ENCODE results near the gene ATXN1.

Gene ATXN1

GRCh38 chr6:16305246-16305725 lies 456.0 kb downstream of the ATXN1 start:
- no peak for DNase-seq (ENCODE audit: low spot score)

GRCh38 chr6:16302721-16303552 lies 458.3 kb downstream of the ATXN1 start:
- no peak for DNase-seq (ENCODE audit: low spot score)

GRCh38 chr6:16301511-16301910 lies 459.7 kb downstream of the ATXN1 start:
- no peak for DNase-seq (ENCODE audit: low spot score)

GRCh38 chr6:16299861-16300260 lies 461.4 kb downstream of the ATXN1 start:
- DNase-seq (ENCODE audit: low spot score): no peak

- DNase-seq (ENCODE audit: low spot score): no peak
Observed at GRCh38 chr6:16296061-16296670, 465.1 kb downstream of the ATXN1 start.

DNA sequence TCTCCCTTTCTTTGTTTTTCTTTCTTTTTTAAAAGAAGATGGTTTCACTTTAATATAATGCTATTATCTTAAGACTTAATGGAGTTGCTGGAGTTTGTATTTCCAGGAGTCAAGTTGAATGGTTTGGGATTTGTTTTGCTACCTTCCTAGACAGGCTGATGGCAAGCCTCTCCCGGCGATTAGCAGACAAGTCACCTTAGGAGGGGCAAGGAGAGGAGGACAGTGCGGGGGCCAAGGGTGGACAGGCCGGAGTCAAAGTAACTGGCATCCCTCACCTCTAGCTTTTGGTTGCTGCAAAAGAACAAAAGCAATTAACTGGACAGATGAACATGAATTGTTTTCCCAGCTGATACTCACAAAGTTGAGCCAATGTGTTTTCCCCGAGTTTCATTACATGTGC lies 465.8 kb downstream of the ATXN1 start:
- no peak for DNase-seq (ENCODE audit: low spot score)

GRCh38 chr6:16295060-16295459 lies 466.2 kb downstream of the ATXN1 start:
- DNase-seq (ENCODE audit: low spot score): no peak

DNA sequence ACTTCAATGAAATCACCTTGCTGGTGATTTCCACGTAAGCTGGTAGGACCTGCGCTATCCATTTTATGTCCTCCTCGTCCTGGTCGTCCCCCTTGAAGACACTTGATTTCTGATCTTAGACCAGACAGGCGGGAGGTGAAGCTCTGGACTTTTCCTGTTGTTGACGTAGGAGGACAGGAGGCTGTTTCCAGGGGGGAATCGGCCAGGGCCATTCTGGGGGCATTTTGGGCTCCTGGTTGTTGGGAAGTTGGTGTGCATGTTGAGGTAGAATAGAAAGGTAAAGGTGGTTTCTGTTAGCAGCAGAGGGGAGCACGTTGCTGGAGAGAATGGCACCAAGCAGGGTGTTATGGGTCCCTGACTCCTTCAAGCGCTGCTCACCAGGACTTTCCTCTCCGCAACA lies 466.9 kb downstream of the ATXN1 start:
- no peak for DNase-seq (ENCODE audit: low spot score)

GRCh38 chr6:16292942-16293341 lies 468.3 kb downstream of the ATXN1 start:
- no peak for DNase-seq (ENCODE audit: low spot score)

- no peak for DNase-seq (ENCODE audit: low spot score)
Observed at GRCh38 chr6:16292432-16292831, 468.8 kb downstream of the ATXN1 start.

- no peak for DNase-seq (ENCODE audit: low spot score)
Observed at GRCh38 chr6:16291739-16292138, 469.5 kb downstream of the ATXN1 start.

- DNase-seq (ENCODE audit: low spot score): no peak
Observed at GRCh38 chr6:16288163-16288562, 473.1 kb downstream of the ATXN1 start.

DNA sequence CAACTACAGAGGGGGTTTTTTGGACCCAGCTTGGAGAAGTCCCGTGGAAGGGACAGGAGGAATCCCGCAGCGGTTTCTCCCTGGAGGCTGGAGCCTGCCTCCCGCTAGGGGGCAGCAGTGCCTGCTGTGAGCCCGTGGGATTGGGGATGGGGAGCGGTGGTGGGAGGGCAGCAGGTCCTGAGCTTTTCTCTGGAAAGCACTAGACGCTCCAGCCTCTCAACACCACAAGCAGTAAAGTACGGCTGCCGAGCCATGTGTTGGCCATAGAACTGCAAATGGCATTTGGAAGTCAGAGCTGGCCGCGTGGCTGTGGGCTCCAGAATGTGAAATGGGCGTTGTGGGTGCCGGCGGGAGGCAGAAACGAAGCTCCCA lies 475.1 kb downstream of the ATXN1 start:
- no peak for DNase-seq (ENCODE audit: low spot score)

DNA sequence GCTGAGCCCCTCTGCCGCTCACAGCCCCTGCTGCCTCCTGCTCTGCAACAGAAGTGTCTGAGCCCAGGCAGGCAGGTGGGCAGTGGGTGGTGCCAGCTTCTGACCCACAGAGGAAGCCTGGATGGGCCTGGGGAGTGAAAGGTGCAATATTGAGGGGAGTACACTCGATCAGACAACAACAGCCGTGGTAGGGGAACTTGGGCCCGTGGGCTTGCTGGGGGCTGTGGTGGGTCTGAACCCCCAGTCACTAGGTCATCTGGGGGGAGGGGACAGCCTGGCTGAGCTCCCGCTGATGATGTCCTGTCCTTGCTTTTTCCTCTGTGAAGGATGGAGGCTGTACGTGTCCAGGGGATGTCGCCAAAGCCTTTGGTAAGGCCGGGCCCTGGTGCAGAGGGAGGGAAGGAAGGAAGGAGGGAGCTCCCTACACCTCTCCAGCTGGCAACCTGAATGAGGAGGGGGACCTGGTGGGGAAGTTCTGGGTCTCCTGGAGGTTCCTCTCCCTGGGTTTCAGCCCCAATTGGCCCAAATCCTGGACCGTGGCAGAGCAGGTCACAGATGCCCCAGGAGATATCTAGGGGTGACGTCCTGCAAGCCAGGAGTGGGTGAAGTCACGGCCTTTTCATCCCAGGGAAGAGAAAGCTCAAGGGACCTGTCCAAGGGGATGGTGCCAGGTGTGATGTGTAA lies 475.7 kb downstream of the ATXN1 start:
- no peak for DNase-seq (ENCODE audit: low spot score)

GRCh38 chr6:16284472-16284871 lies 476.8 kb downstream of the ATXN1 start:
- DNase-seq (ENCODE audit: low spot score): no peak

DNA sequence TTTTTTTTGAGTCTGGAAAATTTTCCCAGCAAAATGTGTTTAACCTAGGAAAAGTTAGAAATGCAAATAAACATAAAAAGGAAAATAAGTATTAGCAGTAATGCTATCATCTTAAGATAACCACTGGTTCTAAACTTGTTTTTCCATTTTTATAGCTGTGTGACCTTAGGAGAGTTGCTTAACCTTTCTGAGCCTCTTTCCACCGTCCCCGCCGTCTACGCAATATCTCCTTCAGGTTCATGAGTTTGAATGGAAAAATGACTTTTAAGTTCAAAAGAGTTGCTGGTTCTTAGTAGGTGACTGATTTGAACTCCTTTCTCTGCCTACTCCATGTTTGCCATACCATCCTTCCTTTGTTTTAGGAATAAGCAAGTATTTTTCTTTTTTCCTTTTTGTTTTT lies 478.9 kb downstream of the ATXN1 start:
- no peak for DNase-seq (ENCODE audit: low spot score)

DNA sequence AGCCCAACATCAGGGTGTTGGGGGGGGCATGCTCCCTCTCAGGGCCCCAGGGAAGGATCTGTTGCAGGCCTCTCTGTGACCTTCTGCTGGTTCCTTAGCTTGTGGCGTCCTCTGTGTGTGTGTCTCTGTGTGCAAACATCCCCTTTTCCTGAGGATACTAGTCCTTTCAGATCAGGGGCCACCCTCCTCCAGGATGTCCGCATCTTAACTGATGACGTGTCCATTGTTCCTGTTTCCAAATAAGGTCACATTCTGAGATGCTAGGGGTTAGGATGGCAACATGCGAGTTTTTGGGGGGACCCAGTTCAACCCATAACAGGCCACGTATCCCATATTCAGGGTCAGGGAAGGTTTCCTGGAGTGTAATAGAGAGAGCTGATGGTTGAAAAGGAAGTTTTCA lies 482.0 kb downstream of the ATXN1 start:
- DNase-seq (ENCODE audit: low spot score): no peak

- no peak for DNase-seq (ENCODE audit: low spot score)
Observed at GRCh38 chr6:16278750-16279149, 482.5 kb downstream of the ATXN1 start.

DNA sequence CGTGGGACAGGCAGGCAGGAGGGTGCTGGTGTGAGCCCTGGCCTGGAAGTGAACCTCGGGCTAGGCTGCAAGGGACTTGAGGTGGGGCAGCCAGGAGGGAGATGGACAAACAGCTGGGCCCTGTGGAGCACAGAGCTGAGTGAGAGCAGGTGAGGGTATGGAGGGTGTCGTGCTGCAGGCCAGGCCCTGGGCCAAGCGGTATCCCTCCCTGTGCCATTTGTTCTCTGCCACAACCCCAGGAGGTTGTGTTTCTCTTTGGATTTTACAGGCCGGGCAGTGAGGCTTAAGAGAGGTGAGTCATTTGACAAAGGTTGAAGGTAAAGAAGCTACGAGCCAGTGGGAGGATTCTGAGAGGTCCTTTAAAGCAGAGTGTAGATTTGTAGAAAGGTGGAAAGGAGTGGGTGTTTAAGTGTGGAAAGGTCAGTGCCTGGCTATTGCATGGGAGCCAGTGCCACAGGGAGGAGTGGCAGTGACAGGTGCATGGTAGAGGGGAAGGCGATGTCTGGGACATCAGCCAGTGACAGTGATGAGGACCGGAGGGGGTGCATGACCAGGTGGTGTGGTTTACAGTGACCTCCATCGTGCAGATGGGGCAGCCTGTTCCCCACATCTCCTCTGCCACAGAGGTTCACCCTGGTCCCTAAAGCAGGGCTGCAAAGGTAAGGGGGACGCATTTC lies 483.1 kb downstream of the ATXN1 start:
- no peak for DNase-seq (ENCODE audit: low spot score)

GRCh38 chr6:16277101-16277981 lies 483.9 kb downstream of the ATXN1 start:
- peak; percentile 92 for DNase-seq (ENCODE audit: low spot score)

DNA sequence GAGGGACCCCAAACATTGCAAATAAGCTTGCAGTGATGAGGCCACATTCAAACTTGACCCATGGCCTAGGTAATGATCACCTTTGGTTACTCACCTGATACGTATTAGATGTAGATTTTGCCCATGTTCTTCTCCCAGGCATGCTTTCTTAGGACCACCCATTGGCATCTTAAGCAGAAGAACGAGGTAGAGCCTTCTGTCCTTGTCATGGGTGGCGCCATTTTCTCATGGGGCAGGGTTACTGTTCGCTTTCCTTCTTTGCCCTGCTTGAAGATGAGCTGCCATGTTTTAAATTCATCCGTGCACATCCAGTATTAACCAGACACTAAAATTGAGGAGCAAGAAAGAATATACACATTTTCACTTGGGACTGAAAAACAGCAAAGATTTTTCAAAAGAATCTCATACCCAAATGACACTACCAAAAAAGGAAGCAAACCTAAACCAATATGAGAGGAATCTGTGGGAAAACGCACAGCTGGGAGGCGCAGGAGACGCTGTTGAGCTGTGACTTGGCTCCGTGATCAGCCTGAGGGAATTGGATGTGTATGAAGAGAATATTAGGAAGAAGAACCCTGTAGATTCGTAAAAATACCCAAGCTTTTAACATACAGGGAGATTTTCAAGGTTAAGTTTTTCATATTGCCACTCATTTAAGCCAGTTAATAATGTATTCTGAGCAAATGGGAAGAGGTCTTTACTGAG lies 486.2 kb downstream of the ATXN1 start:
- DNase-seq (ENCODE audit: low spot score): no peak
